ENCODE measurements around the gene VWF.

DNA sequence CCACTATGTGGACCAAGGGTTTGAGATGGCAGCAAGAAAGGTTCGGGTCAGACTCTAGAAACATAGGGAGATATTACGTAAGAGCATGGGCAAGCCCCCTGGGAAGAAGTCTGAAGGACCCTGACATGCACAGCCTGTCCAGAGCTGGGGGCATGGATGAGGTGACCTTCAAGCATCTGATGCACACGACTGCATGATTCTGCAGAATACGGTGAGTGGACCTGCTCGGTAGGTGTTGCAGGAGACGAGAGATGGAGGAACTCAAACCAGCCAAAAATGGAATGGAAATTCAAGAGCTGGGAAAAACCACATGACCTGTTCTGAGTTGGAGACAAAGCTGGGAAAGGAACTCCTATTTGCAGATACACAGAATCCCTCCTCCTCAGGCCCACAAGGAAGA is 223.1 kb downstream of the VWF start:
- no peak for TF ChIP-seq POLR2A (IDR thresholded peaks at IDR 0.05; ENCODE audit: low read depth)
- TF ChIP-seq, protein P1, sequence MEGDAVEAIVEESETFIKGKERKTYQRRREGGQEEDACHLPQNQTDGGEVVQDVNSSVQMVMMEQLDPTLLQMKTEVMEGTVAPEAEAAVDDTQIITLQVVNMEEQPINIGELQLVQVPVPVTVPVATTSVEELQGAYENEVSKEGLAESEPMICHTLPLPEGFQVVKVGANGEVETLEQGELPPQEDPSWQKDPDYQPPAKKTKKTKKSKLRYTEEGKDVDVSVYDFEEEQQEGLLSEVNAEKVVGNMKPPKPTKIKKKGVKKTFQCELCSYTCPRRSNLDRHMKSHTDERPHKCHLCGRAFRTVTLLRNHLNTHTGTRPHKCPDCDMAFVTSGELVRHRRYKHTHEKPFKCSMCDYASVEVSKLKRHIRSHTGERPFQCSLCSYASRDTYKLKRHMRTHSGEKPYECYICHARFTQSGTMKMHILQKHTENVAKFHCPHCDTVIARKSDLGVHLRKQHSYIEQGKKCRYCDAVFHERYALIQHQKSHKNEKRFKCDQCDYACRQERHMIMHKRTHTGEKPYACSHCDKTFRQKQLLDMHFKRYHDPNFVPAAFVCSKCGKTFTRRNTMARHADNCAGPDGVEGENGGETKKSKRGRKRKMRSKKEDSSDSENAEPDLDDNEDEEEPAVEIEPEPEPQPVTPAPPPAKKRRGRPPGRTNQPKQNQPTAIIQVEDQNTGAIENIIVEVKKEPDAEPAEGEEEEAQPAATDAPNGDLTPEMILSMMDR (IDR thresholded peaks at IDR 0.05): no peak
